ENCODE results near the gene NR3C1. TPM values are rescaled to one million over a fixed set of nuclear protein-coding genes. Genes with fewer than 3 reads are reported as not detected.

The NR3C1 gene
- total and polyA plus RNA-seq, 2 of the 13 experiments (the other 11 are each of a cell fraction or from before 2014, with no cell fraction given), result 10.0 to 24.3 TPM

GRCh38 chr5:143403334-143403592 is 223 bp downstream of the NR3C1 start:
- BruUV-seq (replicated peaks), result no TSS peak
- POLR2A ChIA-PET, result interaction anchor here (1.3 to 2.7 kb wide), 8 partner anchors 10 to 278 kb away, joined by 3 to 7 read pairs (median 6); no protein-coding TSS in a partner anchor
- intact Hi-C loops (cut with micrococcal nuclease; ENCODE audit: unreplicated experiment), result loop anchor here (2.0 to 10.0 kb wide), 6 partner anchors 96 to 481 kb away; no protein-coding TSS in a partner anchor

More at GRCh38 chr5:143403334-143403592, 223 bp downstream of the NR3C1 start:
- Histone ChIP-seq H3K9ac (ENCODE audit: insufficient read depth, low read depth, low read length) (peak overlapping the region; percentile 91), H4K20me1 (ENCODE audit: insufficient read depth, low read length) (peaks cover 3% of the 10 kb centered on the region; the same call in 1 of the 2 replicates), H2AFZ (ENCODE audit: low read length) (no peak overlapping the region), H3K36me3 (replicated peaks in 1 of 2; ENCODE audit: control insufficient read depth in 1 of 2, insufficient read depth in 2 of 2, low read length in 2 of 2) (no peaks in the 10 kb centered on the region), H3K9me3 (ENCODE audit: low read length) (no peaks in the 10 kb centered on the region), H3K4me3 (replicated peaks in 1 of 3; ENCODE audit: insufficient read depth in 1 of 3, low read depth in 2 of 3, low read length in 3 of 3) (peak overlapping the region; percentile 80 to 96 (median 95)), H3K27ac (ENCODE audit: extremely low read length, insufficient read depth, low read length) (peak overlapping the region; percentile 96), H3K79me2 (ENCODE audit: insufficient read depth, low read length) (peaks cover 45% of the 10 kb centered on the region), H3K27me3 (ENCODE audit: control insufficient read depth in 1 of 2, insufficient read depth in 2 of 2, low read length in 2 of 2) (no peaks in the 10 kb centered on the region; a peak in 1 of 5 replicates), H3K4me2 (ENCODE audit: low read depth, low read length) (peak overlapping the region; percentile 87), H3K4me1 (ENCODE audit: insufficient read depth, low read length) (peaks cover 50% of the 10 kb centered on the region)
- FAIRE-seq (no peak), ATAC-seq (peak; percentile 37), DNase-seq (ENCODE audit: low spot score) (no peak)
- in situ Hi-C loops (cut with HindIII; ENCODE audit: extremely low pct_ligation_motif_present, low pct_unique_long_range_greater_than_20kb), result no loop called here
- 10% methylated on average over 3 of the region's 27 CpGs for WGBS (ENCODE audit: low lambda C conversion rate)
- CTCF ChIA-PET (ENCODE audit: low intra/inter-chr PET ratio, low total read pairs), result no interaction called here
- TF ChIP-seq PHF8 (CRISPR knock-in tag; IDR thresholded peaks at IDR 0.05) (peak; percentile 1; the same call in 1 of the 2 replicates), ZNF343 (CRISPR knock-in tag; IDR thresholded peaks at IDR 0.05) (no peak), NONO (IDR thresholded peaks at IDR 0.05) (no peak), NONO (CRISPR knock-in tag; conservative IDR thresholded peaks at IDR 0.05) (0 out of 2 replicates have a peak, but pooled peaks have one; percentile 7), NKX3-1 (CRISPR knock-in tag; IDR thresholded peaks at IDR 0.05) (no peak), UBTF (CRISPR knock-in tag; IDR thresholded peaks at IDR 0.05) (0 out of 2 replicates have a peak, but pooled peaks have one; percentile 40), GATAD2A (CRISPR knock-in tag; IDR thresholded peaks at IDR 0.05) (0 out of 2 replicates have a peak, but pooled peaks have one; percentile 13), HNRNPLL (IDR thresholded peaks at IDR 0.05; ENCODE audit: low read depth, low read length, poor library complexity, severe bottlenecking) (peak; percentile 78), ZNF337 (CRISPR knock-in tag; IDR thresholded peaks at IDR 0.05; ENCODE audit: borderline replicate concordance, low read depth) (0 out of 2 replicates have a peak, but pooled peaks have one; percentile 43), NCOR1 (IDR thresholded peaks at IDR 0.05; ENCODE audit: borderline replicate concordance, low read length) (0 out of 2 replicates have a peak, but pooled peaks have one; percentile 3), ZNF710 (CRISPR knock-in tag; IDR thresholded peaks at IDR 0.05; ENCODE audit: borderline replicate concordance) (0 out of 2 replicates have a peak, but pooled peaks have one; percentile 26), ASH2L (IDR thresholded peaks at IDR 0.05; ENCODE audit: insufficient read length, low read depth, low read length) (peak; percentile 48), ZNF274 (CRISPR knock-in tag; IDR thresholded peaks at IDR 0.05) (0 out of 2 replicates have a peak, but pooled peaks have one; percentile 61), HOXA5 (CRISPR knock-in tag; IDR thresholded peaks at IDR 0.05) (0 out of 2 replicates have a peak, but pooled peaks have one; percentile 35), ZNF160 (CRISPR knock-in tag; IDR thresholded peaks at IDR 0.05) (no peak)
- TF ChIP-seq, protein P1, sequence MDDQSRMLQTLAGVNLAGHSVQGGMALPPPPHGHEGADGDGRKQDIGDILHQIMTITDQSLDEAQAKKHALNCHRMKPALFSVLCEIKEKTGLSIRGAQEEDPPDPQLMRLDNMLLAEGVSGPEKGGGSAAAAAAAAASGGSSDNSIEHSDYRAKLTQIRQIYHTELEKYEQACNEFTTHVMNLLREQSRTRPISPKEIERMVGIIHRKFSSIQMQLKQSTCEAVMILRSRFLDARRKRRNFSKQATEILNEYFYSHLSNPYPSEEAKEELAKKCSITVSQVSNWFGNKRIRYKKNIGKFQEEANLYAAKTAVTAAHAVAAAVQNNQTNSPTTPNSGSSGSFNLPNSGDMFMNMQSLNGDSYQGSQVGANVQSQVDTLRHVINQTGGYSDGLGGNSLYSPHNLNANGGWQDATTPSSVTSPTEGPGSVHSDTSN (CRISPR knock-in tag; IDR thresholded peaks at IDR 0.05; ENCODE audit: borderline replicate concordance), result no peak
- TF ChIP-seq, protein P2, sequence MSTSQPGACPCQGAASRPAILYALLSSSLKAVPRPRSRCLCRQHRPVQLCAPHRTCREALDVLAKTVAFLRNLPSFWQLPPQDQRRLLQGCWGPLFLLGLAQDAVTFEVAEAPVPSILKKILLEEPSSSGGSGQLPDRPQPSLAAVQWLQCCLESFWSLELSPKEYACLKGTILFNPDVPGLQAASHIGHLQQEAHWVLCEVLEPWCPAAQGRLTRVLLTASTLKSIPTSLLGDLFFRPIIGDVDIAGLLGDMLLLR (CRISPR knock-in tag; IDR thresholded peaks at IDR 0.05), result peak; percentile 79; the same call in 1 of the 2 replicates

All from HepG2 (cell line).